GM12878 (cell line): ENCODE results near the gene ENPP1.

Source experiments
- CTCF ChIP-seq, 3 experiments: IDR thresholded peaks in 2 of 3; conservative IDR thresholded peaks in 1 of 3; 2 replicates each; pipeline ENCODE4 v1.5.1; 2011; ENCODE audit warnings: low read depth in 3 of 3, low read length in 3 of 3, mild to moderate bottlenecking in 3 of 3, control low read depth in 2 of 3, moderate library complexity in 2 of 3, inconsistent platforms in 1 of 3, mixed read lengths in 1 of 3; ENCODE audit not compliant: control insufficient read depth in 2 of 3, insufficient read depth in 1 of 3; ENCODE audit errors: extremely low read depth in 1 of 3
- E4F1 ChIP-seq: fragments of 450-650 bp; IDR thresholded peaks from 2 replicates; pipeline ENCODE4 v1.6.1; 2018; ENCODE audit warnings: borderline replicate concordance, mild to moderate bottlenecking; ENCODE audit not compliant: partially characterized antibody
- JUNB ChIP-seq: IDR thresholded peaks from 2 replicates; pipeline ENCODE4 v1.6.1; 2016; ENCODE audit warnings: antibody characterized with exemption, mild to moderate bottlenecking
- JUND ChIP-seq: IDR thresholded peaks from 2 replicates; pipeline ENCODE4 v1.6.1; 2012; ENCODE audit warnings: low read depth, mild to moderate bottlenecking, low read length, improper control_type of control experiment, moderate library complexity
- KDM1A ChIP-seq: fragments of 200-600 bp; sonication (generic); IDR thresholded peaks from 2 replicates; pipeline ENCODE4 v1.6.1; 2016; ENCODE audit warnings: borderline replicate concordance
- MXI1 ChIP-seq: fragments of 150-350 bp; IDR thresholded peaks from 2 replicates; pipeline ENCODE4 v1.6.1; 2011; ENCODE audit warnings: low read depth, mild to moderate bottlenecking, inconsistent platforms, low read length, improper control_type of control experiment
- MYC ChIP-seq: IDR thresholded peaks from 2 replicates; pipeline ENCODE4 v1.6.1; 2011; ENCODE audit warnings: mild to moderate bottlenecking, low read length, moderate library complexity, inconsistent platforms; ENCODE audit not compliant: insufficient read depth, insufficient replicate concordance, insufficient read length, severe bottlenecking
- POLR2A ChIP-seq: IDR thresholded peaks from 2 replicates; pipeline ENCODE4 v1.6.1; 2011; ENCODE audit warnings: low read depth, mild to moderate bottlenecking, low read length
- POLR2AphosphoS5 ChIP-seq: IDR thresholded peaks from 2 replicates; pipeline ENCODE4 v1.6.1; 2011; ENCODE audit warnings: mild to moderate bottlenecking, low read length, inconsistent platforms
- STAT3 ChIP-seq: IDR thresholded peaks from 2 replicates; pipeline ENCODE4 v1.6.1; 2011; ENCODE audit warnings: low read depth, low read length, improper control_type of control experiment
- TARDBP ChIP-seq: IDR thresholded peaks from 2 replicates; pipeline ENCODE4 v1.6.1; 2016; ENCODE audit warnings: borderline replicate concordance

- TF ChIP-seq MYC (no peak), E4F1 (no peak), CTCF (IDR thresholded peaks at IDR 0.05 in 2 of 3, conservative IDR thresholded peaks at IDR 0.05 in 1 of 3; ENCODE audit: control insufficient read depth in 2 of 3, extremely low read depth in 1 of 3, insufficient read depth in 1 of 3, low read depth in 3 of 3, low read length in 3 of 3) (no peak), POLR2A (no peak), JUND (no peak), POLR2AphosphoS5 (no peak), JUNB (no peak), TARDBP (no peak), KDM1A (no peak), STAT3 (no peak), MXI1 (no peak)
Observed at GRCh38 chr6:131914234-131914633, 106.4 kb downstream of the ENPP1 start.
